ENCODE data around the gene DSG2.

The DSG2 gene

GRCh38 chr18:31538837-31539236 lies 40.9 kb downstream of the DSG2 start:
- Histone ChIP-seq H3K9me2 (ENCODE audit: low read depth, low read length) (no peaks in the 10 kb centered on the region), H3K4me1 (ENCODE audit: insufficient read depth, low read length, severe bottlenecking) (no peaks in the 10 kb centered on the region), H3K4me3 (ENCODE audit: low read depth, low read length, poor library complexity, severe bottlenecking) (no peak overlapping the region), H4K20me1 (ENCODE audit: insufficient read depth, low read length) (no peaks in the 10 kb centered on the region), H3K27me3 (ENCODE audit: insufficient read depth, low read length) (no peaks in the 10 kb centered on the region), H3F3A (ENCODE audit: insufficient read depth, low read length) (no peaks in the 10 kb centered on the region), H3K79me2 (ENCODE audit: insufficient read depth, low read length) (no peaks in the 10 kb centered on the region), H3K9me3 (ENCODE audit: low read length) (no peaks in the 10 kb centered on the region), H3K36me3 (ENCODE audit: insufficient read depth, low read length) (no peaks in the 10 kb centered on the region), H3K27ac (ENCODE audit: low read depth, low read length, poor library complexity, severe bottlenecking) (no peak overlapping the region), H2AFZ (ENCODE audit: low read length) (no peak overlapping the region), H3K4me2 (ENCODE audit: low read length) (no peak overlapping the region), H3K9ac (ENCODE audit: low read length) (no peak overlapping the region)
- TF ChIP-seq CTCF (IDR thresholded peaks at IDR 0.05; ENCODE audit: low read length) (no peak), EZH2 (IDR thresholded peaks at IDR 0.05; ENCODE audit: borderline replicate concordance, low read length) (no peak)

GRCh38 chr18:31546476-31546875 lies 48.5 kb downstream of the DSG2 start:
- Histone ChIP-seq H2AFZ (ENCODE audit: low read length) (no peak overlapping the region), H3K27me3 (ENCODE audit: insufficient read depth, low read length) (no peaks in the 10 kb centered on the region), H3K9me2 (ENCODE audit: low read depth, low read length) (no peaks in the 10 kb centered on the region), H3K4me3 (ENCODE audit: low read depth, low read length, poor library complexity, severe bottlenecking) (no peak overlapping the region), H3K4me2 (ENCODE audit: low read length) (no peak overlapping the region), H3K36me3 (ENCODE audit: insufficient read depth, low read length) (no peaks in the 10 kb centered on the region), H4K20me1 (ENCODE audit: insufficient read depth, low read length) (no peaks in the 10 kb centered on the region), H3K4me1 (ENCODE audit: insufficient read depth, low read length, severe bottlenecking) (no peaks in the 10 kb centered on the region), H3K27ac (ENCODE audit: low read depth, low read length, poor library complexity, severe bottlenecking) (no peak overlapping the region), H3F3A (ENCODE audit: insufficient read depth, low read length) (no peaks in the 10 kb centered on the region), H3K9ac (ENCODE audit: low read length) (no peak overlapping the region), H3K9me3 (ENCODE audit: low read length) (no peaks in the 10 kb centered on the region), H3K79me2 (ENCODE audit: insufficient read depth, low read length) (no peaks in the 10 kb centered on the region)
- TF ChIP-seq EZH2 (IDR thresholded peaks at IDR 0.05; ENCODE audit: borderline replicate concordance, low read length) (no peak), CTCF (IDR thresholded peaks at IDR 0.05; ENCODE audit: low read length) (no peak)

- Histone ChIP-seq H3K27me3 (ENCODE audit: insufficient read depth, low read length) (no peaks in the 10 kb centered on the region; the same call in 1 of the 2 replicates), H3K27ac (ENCODE audit: low read depth, low read length, poor library complexity, severe bottlenecking) (no peak overlapping the region), H2AFZ (ENCODE audit: low read length) (no peak overlapping the region)
Observed at GRCh38 chr18:31548853-31549252, 50.9 kb downstream of the DSG2 start.

More at GRCh38 chr18:31548853-31549252, 50.9 kb downstream of the DSG2 start:
- no peak for TF ChIP-seq EZH2 (IDR thresholded peaks at IDR 0.05; ENCODE audit: borderline replicate concordance, low read length)
- TF ChIP-seq CTCF (IDR thresholded peaks at IDR 0.05; ENCODE audit: low read length): no peak
- Histone ChIP-seq H4K20me1 (ENCODE audit: insufficient read depth, low read length) (no peaks in the 10 kb centered on the region), H3K36me3 (ENCODE audit: insufficient read depth, low read length) (no peaks in the 10 kb centered on the region), H3K79me2 (ENCODE audit: insufficient read depth, low read length) (no peaks in the 10 kb centered on the region), H3K9me2 (ENCODE audit: low read depth, low read length) (no peaks in the 10 kb centered on the region), H3K4me2 (ENCODE audit: low read length) (no peak overlapping the region), H3K9me3 (ENCODE audit: low read length) (no peaks in the 10 kb centered on the region), H3K9ac (ENCODE audit: low read length) (no peak overlapping the region), H3F3A (ENCODE audit: insufficient read depth, low read length) (no peaks in the 10 kb centered on the region), H3K4me3 (ENCODE audit: low read depth, low read length, poor library complexity, severe bottlenecking) (no peak overlapping the region), H3K4me1 (ENCODE audit: insufficient read depth, low read length, severe bottlenecking) (no peaks in the 10 kb centered on the region)

Measured in OCI-LY1 (cell line).